Activated CD8-positive, alpha-beta memory T cell treated with anti-CD3 and anti-CD28 coated beads for 4 hours (primary cell): ENCODE measurements around the gene CLDN9.

ENCODE experiments used
- DNase-seq, 2 donors: peaks; one replicate each; pipeline ENCODE4 v3.0.0-alpha.2; 2020; ENCODE audit warnings: low read depth in 2 of 2

The CLDN9 gene

GRCh38 chr16:3012828-3013420 is at the start of gene CLDN9:
TSS of gene CLDN9 (plus strand) at chr16:3012923. CDS start at chr16:3013363, 440 bp downstream.
- DNase-seq, result no peak

- no peak for DNase-seq
Measured at GRCh38 chr16:2963074-2963722, 49.5 kb upstream of the CLDN9 start.

GRCh38 chr16:2963723-2964474 is 48.8 kb upstream of the CLDN9 start, which contains the start of gene KREMEN2:
TSS of gene KREMEN2 (plus strand) at chr16:2964275. CDS start at chr16:2964521, 246 bp downstream.
- DNase-seq, result no peak

- no peak for DNase-seq
Measured at GRCh38 chr16:2964475-2965336, 48.0 kb upstream of the CLDN9 start.

- no peak for DNase-seq
Measured at GRCh38 chr16:2966043-2966807, 46.5 kb upstream of the CLDN9 start.

GRCh38 chr16:2966808-2967191 is 45.9 kb upstream of the CLDN9 start:
- DNase-seq, result no peak

- no peak for DNase-seq
Measured at GRCh38 chr16:2967211-2967631, 45.5 kb upstream of the CLDN9 start.

- DNase-seq, result no peak
Measured at GRCh38 chr16:2967721-2968161, 45.0 kb upstream of the CLDN9 start.

- no peak for DNase-seq
Measured at GRCh38 chr16:2968368-2968737, 44.4 kb upstream of the CLDN9 start.

GRCh38 chr16:2968738-2969544 is 43.8 kb upstream of the CLDN9 start, which contains the start of gene PAQR4:
TSS of gene PAQR4 (plus strand) at chr16:2969348. CDS start at chr16:2969675, 327 bp downstream.
- DNase-seq, result peak; percentile 48 to 54

- peak in 1 of 2 donors; percentile 32 for DNase-seq
Measured at GRCh38 chr16:2969545-2970521, 42.9 kb upstream of the CLDN9 start.

GRCh38 chr16:2970563-2970962 is 42.2 kb upstream of the CLDN9 start:
- no peak for DNase-seq

GRCh38 chr16:2971134-2971984 is 41.4 kb upstream of the CLDN9 start:
- no peak for DNase-seq

- no peak for DNase-seq
Measured at GRCh38 chr16:2971985-2972784, 40.5 kb upstream of the CLDN9 start.

- no peak for DNase-seq
Measured at GRCh38 chr16:2973093-2973492, 39.6 kb upstream of the CLDN9 start.

GRCh38 chr16:2973605-2974318 is 39.0 kb upstream of the CLDN9 start:
- no peak for DNase-seq
